AG08396 (cell line): ENCODE data around the gene SNCAIP.

Experiments used
- DNase-seq: peaks from one replicate; pipeline ENCODE4 v3.0.0; 2012; ENCODE audit warnings: low spot score, mixed read lengths

The SNCAIP gene

GRCh38 chr5:122507045-122507444 is 195.0 kb downstream of the SNCAIP start:
- DNase-seq: no peak

GRCh38 chr5:122507581-122507980 is 195.5 kb downstream of the SNCAIP start:
- DNase-seq: no peak

- DNase-seq: no peak
Observed at GRCh38 chr5:122508623-122509022, 196.6 kb downstream of the SNCAIP start.
